NCI-H1417 treated with DMSO at 0.1 percent for 48 hours (cell line): ENCODE data around the gene NTPCR.
"Not testable (repeated sequence)": the region's sequence is repeated elsewhere in the genome, so short reads cannot be mapped to it uniquely, and the experiment has no call there.

Experiments
- DNase-seq: peaks from one replicate; lab custom pipeline; 2025; lab: John Stamatoyannopoulos, UW

The NTPCR gene

DNA sequence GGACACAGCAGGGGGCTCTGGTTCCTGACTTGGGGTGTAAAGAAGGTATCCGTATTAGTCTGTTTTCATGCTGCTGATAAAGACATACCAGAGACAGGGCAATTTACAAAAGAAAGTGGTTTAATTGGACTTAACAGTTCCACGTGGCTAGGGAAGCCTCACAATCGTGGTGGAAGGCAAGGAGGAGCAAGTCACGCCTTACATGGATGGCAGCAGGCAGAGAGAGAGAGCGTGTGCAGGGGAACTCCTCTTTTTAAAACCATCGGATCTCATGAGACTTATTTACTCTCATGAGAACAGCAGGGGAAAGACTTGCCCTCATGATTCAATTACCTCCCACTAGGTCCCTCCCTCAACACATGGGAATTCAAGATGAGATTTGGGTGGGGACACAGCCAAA is 23.2 kb upstream of the NTPCR start:
- not testable (repeated sequence) for DNase-seq

DNA sequence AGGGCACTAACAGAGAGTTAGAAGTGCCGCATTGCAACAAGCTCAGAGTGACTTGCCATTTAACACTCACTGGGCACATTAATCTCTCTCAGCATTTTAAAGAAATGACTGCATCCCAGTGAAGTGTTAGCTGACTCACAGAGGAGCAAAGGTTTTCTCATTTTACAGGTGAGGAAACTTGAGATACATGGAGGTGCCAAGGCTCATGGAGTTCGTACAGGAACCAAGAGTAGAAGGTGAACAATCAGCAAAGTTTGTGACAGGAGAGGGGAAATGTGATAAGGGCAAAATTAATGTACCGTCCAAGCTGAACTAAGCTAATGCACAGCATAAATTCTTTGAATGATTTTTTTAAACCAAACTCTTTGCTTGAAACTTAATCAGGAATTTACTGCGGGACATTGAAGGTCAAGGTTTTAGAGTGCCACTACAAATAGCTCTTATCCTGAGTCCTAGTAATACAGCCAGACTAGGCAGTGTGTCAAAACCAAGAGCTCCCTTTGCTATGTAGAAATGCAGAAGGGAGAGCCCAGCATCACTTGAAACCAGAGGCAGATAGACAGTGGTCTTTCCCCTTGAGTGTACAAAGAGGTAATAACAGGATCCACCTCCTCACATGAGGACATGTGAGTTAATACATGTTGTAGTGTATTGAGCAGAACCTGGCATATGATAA is 22.4 kb upstream of the NTPCR start:
- no peak for DNase-seq

DNA sequence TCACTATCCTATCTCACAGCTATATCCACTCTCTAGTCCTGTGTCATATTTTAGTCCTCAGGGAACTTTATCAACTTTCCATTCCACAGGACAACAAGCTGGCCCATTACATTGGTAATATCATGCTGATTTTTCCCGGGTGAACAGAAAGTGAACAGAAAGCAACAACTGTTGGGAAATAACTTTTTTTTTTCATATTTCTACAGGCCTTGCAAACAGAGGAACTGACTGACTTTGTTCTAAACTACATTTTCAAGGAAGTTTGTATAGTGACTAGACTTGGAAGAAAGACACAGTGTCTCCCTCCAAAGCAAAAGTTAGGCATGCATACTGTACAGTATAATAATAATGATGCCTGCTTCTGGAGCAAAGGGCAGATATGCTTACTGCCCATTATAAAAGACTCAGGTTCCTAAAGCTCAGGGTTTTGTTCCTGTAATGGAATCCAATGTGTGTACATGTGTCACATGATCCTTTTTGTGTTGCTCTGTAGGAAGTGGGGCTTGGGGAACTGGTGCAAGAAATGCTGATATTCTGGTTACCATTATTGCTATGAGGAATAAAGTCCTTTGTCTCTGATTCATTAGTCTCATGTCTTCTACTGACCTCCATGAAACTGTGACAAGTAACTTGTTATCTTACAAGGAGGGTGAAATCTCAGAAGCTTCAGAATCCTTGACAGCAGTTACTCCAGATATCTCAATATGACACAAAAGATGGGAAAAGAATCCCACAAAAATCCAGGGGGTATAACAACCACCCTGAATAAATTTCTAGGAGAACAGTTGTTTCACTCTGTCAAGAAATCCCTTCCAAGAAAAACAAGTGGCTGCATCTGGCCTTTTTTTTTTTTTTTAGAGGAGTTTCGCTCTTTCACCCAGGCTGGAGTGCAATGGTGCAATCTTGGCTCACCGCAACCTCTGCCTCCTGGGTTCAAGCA is 17.7 kb upstream of the NTPCR start:
- no peak for DNase-seq

DNA sequence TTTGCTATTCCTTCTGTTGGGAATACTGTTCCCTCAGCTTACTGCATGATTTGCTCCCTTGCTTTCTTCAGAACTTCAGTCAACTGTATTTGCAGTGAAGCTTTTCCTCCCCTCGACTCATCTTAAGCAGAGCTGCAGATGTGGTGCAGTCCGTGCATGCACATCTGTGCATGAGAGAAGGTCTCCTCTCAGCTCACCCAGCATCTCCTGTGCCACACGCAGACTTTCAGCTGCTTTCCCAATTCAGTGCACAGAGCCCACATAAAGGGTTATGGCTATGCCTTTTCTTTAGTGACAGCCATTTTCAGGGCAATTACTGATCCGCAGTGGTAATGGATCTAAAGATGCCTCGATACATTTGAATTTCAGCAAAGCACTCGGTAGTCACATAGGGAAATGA is 13.5 kb upstream of the NTPCR start:
- DNase-seq, result no peak

DNA sequence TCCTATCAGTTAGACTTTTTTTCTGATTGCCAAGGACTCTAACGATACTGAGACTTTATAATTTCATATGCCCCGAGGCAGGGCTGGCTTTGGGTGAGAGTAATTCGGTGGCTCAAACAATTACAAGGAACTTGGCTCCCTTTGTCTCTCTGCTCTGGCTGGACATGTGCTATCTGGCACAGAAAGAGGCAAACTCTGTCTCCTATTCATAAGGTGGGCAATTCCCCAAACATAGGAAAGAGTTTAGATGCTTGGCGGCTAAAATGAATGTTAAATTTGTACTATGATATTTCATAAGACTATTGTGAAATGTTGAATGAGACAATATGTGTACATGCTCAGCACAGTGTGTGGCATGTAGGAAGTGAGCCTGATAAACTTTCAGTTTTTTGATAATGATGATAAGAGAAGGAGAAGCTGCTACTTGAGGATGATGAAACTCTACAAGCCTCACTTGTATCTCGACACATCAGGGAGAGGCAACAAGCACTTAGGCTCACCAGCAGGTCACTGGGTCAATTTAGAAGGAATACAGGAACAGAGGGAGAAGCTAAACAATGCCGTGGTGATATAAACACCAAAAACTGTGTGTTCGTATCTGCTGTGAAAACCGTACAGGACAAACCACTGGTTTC is 12.6 kb upstream of the NTPCR start:
- DNase-seq, result no peak

DNA sequence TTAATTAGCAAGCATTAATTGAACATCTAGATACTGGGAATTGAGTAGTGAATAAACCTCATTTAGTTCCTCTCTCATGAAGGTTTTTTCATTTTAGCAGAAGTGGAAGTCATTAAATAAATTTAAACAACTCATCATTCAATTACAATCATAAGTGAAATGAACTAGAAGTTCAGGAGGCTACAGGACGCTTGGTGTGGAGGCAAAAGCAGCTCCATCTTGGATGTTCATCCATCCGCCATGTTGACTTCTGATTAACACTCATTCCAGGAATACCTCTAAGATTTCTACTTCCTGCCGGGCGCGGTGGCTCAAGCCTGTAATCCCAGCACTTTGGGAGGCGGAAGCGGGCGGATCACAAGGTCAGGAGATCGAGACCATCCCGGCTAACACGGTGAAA is 11.5 kb upstream of the NTPCR start:
- no peak for DNase-seq

DNA sequence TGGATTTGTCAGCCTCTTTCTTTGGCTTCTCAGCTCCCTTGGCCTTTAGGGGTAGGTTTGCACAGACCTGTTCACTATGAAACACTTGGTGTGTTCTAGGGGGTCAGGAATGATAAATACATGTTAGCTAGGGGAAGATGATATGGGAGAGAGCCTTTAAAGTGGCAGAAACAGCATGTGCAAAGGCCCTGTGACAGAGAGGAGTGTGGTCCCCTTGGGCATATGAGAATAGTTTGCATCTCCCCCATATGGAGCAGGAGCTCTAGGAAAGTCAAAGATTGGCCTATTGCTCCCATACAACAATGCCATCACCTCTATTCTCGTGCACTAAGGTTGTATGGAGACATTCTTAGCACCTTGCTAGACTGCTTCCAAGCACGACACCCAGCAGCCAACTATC is 10.7 kb upstream of the NTPCR start:
- DNase-seq, result no peak

DNA sequence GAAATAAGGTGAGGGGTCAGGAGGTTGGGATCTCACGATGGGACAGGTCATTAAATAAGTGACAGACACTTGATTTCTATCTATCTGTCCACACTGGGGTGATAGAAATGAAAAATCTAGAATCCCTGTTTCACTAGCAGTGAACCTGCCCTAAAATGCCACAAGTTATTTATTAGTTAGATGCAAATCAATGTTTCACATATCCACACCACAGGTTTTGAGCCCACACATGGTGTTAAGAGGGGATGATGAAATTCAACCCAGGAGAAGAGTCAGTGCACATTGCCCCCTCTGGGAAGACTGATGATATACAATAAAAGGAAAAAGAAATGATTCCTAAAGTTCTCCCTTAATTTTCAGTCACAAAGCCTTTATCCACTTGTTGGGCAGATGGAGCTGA is 10.1 kb upstream of the NTPCR start:
- no peak for DNase-seq

DNA sequence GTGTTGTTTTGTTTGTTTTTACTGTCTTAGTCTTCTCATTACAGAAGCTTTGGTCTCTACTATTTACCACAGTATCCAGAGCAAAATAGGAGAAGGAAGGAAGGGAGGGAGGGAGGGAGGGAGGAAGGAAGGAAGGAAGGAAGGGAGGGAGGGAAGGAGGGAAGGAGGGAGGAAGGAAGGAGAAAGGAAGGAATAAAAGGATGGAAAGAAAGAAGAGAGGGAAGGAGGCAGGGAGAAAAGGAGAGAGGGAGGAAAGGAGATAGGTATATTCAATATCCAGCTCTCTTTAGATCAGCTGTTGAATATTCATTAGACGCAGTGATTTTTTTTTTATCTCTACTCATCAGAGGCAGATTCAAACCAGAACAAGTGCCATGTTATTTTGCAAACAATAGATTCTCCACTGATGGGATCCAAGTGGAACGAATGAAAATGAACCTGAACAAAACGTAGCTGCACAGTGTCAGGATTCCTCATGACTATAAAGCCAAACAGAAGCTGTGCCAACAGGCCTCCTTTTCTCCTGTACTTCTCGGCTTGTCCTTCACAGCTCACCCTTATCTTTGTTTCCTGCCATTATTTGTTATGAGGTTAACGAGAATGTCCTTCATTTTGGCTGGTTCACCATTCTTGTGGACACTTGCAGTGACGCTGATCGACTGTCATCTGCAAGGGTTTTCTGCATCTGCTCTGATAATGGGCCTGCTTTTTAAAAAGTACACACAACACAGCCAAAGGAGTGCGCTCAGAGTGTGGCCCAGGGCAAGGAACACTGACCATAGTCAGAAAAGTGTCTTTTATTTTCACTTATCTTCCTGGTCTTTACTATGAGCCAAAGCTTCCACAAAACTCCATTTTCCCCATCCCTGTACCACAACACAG is 7.8 kb upstream of the NTPCR start:
- DNase-seq, result no peak

DNA sequence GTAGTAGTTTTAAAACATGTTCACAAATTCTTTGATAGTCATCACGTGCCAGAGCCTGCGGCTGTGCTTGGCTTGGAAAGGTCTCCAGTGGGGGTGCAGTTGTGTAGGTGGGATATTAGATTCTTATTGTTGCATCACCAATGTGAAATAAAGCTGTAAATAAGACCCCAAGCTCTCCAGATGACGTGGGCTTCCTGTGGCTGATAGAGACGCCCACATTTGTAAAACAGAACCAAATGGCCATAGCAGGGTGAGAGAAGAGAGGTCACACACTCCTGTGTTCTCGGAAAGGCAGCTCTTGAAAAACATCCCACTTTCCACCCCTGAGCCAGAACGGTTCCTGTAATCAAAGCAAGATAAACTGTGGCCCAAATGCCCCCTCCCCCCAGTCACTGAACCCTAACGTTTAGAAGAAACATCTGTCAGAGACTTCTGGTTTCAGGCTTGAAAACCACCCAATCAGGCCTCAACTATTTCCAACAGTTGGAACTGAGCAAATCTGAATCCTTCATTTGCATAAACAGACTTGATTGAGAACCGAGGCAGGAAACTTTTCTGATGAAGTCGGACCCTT is 6.6 kb upstream of the NTPCR start:
- no peak for DNase-seq

DNA sequence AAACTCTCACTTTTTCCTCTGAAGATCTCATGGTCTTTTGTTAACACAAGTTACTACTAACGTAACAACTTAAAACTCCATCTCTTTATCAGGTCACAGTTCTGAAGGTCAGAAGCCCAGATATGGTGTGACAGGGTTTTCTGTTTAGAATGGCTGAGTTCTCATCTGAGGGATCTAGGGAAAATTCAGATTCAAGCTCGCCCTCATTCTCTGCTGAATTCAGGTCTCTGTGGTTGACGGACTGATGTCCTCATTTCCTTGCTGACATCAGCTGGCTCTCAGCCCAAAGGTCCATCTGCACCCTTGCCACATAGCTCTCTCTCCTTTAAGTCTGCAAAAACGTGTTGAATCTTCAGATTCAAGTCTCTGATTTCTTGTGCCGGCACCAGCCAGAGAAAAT is 6.1 kb upstream of the NTPCR start:
- no peak for DNase-seq

DNA sequence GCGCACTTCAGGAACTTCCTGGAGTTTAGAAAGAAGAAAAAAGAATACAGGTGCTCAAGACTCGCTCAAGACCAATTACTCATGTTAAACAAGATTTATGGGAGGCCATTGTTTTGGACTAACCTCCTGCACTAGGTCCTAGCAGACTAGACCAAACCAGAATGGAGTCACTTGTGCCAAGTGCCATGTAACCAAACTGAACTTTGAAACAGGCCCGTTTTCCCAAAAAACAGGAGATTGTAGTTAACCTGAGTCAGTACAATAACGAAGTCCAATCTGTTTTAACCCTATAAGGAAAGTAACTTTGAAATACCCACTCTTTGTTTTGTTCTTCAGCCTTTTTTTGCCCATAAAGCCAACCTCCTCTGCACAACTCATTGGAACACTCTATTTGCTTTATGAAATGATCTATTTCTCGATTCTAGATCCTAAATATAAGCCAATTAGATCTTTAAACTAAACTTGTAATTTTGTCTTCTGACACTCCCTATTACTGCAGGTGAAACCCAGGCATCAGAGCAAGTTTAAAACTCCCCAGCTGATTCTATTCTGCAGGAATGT is 695 bp upstream of the NTPCR start:
- DNase-seq, result no peak

DNA sequence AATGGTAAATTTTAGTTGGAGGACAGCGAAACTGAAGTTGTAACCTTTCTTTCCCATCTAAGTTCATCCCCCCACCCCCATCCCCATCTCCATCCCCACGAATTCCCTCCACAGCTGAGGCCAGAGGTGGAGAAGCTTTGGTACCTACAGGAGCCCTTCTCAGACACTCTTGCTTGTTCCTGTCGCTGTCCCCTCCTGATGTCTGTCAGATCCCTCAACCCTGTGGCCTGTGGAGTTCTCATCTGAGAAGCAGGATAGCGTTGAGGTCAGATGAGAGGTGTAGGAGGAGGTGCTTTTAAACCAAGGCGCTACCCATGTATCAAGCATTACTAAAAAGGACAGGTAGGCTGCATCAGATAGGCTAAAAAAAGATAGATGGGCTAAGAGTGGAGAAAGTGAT is 769 bp downstream of the NTPCR start:
- no peak for DNase-seq

DNA sequence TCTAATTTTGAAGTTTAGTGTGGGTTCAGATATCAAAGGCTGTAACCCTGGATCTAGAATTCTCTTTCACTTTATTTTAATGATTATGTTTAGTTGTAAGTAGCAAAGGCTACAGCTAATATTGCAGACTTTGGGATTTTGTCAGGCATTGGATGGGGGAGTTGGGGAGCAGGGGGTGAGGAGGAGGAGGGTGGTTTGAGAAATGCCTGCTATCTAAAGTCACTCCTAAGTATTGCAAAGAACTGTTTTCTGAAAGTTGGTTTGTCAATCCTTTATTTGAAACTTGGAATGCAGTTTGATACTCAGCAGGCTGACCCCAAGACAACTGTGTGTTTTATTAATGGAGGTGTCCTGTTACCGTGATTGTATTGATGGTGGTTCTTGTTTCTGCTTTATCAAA is 1.2 kb downstream of the NTPCR start:
- DNase-seq, result no peak

DNA sequence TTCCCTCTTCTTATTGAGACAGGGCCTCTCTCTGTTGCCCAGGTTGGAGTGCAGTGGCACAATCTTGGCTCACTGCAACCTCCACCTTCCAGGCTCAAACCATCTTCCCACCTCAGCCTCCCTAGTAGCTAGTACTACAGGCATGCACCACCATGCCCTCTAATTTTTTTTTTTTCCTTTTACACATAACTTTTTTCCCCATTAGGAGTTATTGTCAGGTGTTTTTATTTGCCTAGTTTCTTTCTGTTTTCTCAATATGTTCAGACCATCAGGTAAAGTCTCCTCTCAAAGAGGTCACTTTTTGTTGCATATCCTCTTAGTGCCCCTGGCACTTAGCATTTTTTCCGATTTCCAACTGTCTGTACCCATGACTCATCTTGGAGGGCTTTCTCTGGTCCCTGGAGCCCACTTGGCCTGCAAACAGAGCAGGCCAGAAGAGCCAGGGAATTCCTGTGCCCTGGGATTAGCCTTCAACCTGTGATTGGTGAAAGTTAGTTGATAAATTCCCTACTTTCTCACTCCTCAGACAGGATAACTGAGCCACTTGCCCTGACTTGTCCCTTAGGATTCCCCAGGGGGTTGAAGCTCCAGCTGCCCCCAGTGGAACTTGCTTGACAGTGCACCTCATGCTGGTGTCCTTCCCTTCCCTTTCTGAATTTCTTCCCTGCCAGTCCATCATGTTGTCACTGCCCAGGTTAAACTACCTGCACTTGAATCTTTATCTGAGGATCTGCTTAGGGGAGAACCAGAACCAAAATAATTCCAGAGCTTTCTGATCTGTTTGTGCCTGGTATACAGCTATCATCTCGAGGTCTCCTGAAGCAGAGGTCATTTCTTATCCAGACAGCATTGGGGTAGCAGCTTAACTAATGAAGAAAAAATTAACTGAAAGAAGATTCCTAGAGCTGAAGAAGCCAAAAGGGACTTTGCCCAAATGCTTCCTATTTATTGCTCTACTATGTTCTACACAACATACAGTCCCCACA is 2.4 kb downstream of the NTPCR start:
- DNase-seq, result no peak

DNA sequence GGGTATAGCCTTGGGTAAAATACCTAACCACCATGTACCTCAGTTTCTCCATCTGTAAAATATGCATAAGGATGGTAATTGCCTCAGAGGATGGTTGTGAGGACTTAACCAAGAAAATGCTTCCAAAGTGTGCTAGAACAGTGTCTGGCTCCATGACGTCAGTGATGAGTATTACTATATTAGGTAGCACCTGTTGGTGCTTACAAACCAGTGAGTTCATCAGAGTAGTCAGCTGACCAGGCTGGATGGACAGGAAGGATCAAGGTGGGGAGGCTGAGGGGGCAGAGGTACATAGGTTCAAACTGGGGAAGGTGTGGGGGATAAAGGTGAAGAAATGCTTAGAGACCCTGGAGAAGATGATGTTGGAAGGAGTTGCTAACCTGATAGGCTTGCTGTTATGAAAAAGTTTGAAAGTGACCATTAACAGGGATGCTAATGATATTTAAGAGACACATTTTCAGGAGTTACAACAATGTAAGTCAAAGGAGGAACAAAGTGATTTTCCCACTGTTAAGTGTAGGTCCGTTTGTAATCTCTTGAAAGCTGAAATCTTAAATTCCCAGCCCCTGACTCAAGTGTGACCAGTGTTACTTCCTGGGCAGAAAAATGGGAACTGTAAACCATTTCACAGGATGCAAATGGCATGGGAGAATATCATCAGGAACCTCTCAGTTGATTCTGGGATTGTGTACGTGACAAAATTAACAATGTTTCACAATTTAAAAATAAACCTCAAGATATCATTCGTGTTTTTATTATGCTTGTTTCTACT is 4.4 kb downstream of the NTPCR start:
- DNase-seq, result no peak

DNA sequence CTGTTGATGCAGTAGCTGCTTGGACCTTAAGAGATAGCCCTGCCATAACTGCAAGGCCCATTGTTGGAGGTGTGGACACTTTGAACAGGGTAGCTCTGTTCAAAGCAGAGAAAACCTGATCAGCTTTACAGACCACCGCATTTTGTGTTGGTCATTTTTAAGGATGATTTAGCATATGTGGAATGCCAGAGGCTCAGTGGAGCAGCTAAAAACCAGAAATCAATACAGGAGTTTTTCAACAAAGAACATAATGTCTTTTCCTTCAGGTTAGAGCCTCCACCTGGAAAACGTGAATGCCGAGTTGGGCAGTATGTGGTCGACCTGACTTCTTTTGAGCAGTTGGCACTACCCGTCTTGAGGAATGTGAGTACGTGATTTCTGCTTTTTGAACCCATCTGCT is 5.7 kb downstream of the NTPCR start:
- no peak for DNase-seq

DNA sequence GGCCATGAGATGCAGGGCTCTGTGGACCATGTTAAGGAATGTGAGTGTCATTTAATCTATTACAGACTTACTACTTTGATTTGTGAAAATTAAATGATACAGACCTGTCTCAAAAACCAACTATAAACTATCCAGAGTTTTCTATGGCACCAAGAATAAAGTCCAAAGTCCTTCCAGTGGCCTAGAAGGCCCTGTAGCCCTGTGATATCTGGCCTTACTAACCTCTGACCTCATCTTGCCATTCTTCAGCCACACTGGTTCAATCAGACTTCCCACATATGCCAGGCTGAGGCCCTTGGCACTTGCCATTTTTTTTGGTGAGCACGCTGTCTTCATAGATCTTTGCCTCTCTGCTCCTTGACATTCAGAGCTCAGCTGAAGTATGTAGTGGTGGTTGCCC is 7.7 kb downstream of the NTPCR start:
- no peak for DNase-seq
